ENCODE measurements around the gene PDHA1.

Gene PDHA1

DNA sequence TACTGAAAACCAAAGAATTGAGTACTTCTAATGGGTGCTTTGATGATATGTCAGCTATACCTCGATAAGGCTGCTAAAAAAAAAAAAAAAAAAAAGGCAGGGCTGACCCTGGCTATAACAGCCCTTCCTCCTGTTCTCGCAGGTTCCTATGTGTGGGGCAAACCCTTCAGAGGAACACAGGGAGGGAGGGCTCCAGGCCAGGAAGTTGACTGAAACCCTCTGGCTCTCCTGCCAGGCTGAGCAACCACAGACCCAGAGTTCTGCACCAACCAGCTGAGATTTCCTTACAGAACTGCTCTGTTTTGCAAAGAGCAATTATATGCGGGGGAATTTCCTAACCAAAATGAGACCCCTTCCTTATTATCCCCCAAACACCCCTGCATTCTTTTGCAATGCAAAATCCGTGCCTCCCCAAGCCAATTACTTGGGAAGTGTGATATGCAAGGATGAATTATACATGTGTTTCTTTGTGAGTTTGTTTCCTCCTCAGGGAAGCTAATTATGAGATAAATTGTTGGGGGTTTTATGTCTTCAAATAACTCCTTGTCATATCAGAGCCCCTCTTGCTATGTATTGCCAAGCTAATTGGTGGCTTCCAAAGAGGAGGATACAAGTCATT lies 45.6 kb downstream of the PDHA1 start:
- Mint-ChIP-seq H3K4me1 (no peaks in the 10 kb centered on the region), H3K9me3 (no peaks in the 10 kb centered on the region), H3K36me3 (no peaks in the 10 kb centered on the region), H3K4me3 (no peak overlapping the region), H3K27ac (no peak overlapping the region), H3K27me3 (no peaks in the 10 kb centered on the region)
- ATAC-seq (replicated peaks) (no peak), DNase-seq (no peak)

- Mint-ChIP-seq H3K4me1 (no peaks in the 10 kb centered on the region), H3K27me3 (no peaks in the 10 kb centered on the region), H3K36me3 (no peaks in the 10 kb centered on the region), H3K9me3 (no peaks in the 10 kb centered on the region), H3K4me3 (no peak overlapping the region), H3K27ac (no peak overlapping the region)
- DNase-seq (no peak), ATAC-seq (replicated peaks) (no peak)
Observed at GRCh38 chrX:19392078-19392477, 48.4 kb downstream of the PDHA1 start.

DNA sequence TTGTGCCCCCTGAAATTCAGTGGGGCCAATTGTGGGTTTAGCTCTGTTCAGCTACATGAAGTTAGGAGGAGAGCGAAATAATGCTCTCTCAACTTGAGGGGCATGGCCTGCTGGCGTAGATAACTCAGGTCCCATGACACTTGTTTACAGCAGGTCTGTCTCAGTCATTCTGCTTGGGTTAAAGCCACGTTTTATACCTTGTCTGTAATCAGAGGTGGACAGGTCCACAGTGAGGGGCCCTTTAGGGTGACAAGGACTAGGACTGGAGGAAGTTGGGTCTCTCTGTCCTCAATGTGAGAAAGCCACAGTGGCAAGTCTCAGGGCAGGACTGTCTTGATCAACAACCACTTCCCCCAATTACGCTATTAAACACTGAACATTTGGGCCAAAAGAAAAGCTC lies 49.0 kb downstream of the PDHA1 start:
- DNase-seq (no peak), ATAC-seq (replicated peaks) (no peak)
- Mint-ChIP-seq H3K27me3 (no peaks in the 10 kb centered on the region), H3K4me3 (no peak overlapping the region), H3K9me3 (no peaks in the 10 kb centered on the region), H3K4me1 (no peaks in the 10 kb centered on the region), H3K27ac (no peak overlapping the region), H3K36me3 (no peaks in the 10 kb centered on the region)

- H3K4me3 Mint-ChIP-seq = no peak overlapping the region
- no peaks in the 10 kb centered on the region for H3K4me1 Mint-ChIP-seq
- H3K27ac Mint-ChIP-seq = no peak overlapping the region
- no peak for DNase-seq
- peaks cover 0 to 6% of the 10 kb centered on the region in 2 donors for H3K27me3 Mint-ChIP-seq
- H3K36me3 Mint-ChIP-seq = no peaks in the 10 kb centered on the region
- ATAC-seq (replicated peaks) = no peak
- no peaks in the 10 kb centered on the region for H3K9me3 Mint-ChIP-seq
Observed at GRCh38 chrX:19403696-19404095, 60.0 kb downstream of the PDHA1 start.

DNA sequence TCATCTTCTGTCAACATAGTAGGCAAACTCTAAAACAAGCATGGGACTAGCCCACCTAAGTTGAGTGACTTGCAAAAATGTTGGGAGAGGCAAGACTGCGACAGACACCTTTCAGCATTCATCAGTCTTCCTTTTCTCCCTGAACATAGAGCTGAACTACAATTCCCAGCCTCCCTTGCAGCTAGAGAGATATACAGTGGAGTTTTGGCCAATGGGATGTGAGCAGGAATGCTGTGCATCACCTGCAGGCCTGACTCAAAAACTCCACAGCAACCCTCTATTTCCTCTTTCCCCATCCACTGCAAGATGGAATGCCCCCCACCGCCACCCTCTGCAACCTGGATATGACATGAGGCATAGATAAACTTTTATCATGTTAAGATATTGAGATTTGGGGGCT lies 66.5 kb downstream of the PDHA1 start:
- Mint-ChIP-seq H3K36me3 (no peaks in the 10 kb centered on the region), H3K27me3 (peaks cover 6 to 11% of the 10 kb centered on the region in 2 donors), H3K4me1 (no peaks in the 10 kb centered on the region), H3K4me3 (no peak overlapping the region), H3K27ac (no peak overlapping the region), H3K9me3 (peaks cover 0 to 4% of the 10 kb centered on the region in 2 donors)
- DNase-seq = no peak
- ATAC-seq (replicated peaks) = no peak
